GM12878 (cell line): ENCODE data around the gene C5orf15. TPM values are rescaled to one million over a fixed set of nuclear protein-coding genes. Genes with fewer than 3 reads are reported as not detected.

Experiments used
- ATAC-seq: fragments of 200-7000 bp; cut with Tn5 transposase; 3 replicates; pipeline ENCODE4 v1.9.1; 2020; ENCODE audit warnings: mild to moderate bottlenecking, moderate library complexity
- BruUV-seq: library from RNA; stranded (reverse); fragments of 400-500 nt; replicated peaks from 2 replicates; lab custom pipeline; 2021; lab: Mats Ljungman, UMichigan
- CTCF ChIA-PET: fragments of 300-600 bp; sonication (Branson Sonifier 250); formaldehyde crosslinking; extraction: SDS; loops from one replicate; lab custom pipeline; 2021; ENCODE audit warnings: inconsistent platforms; lab: Yijun Ruan, JAX
- POLR2A ChIA-PET: fragments of 350-600 bp; formaldehyde crosslinking; extraction: SDS; loops from one replicate; lab custom pipeline; 2021; ENCODE audit warnings: inconsistent platforms; lab: Charles Lee
- RAD21 ChIA-PET: fragments of 300-600 bp; sonication (Branson Sonifier 250); formaldehyde crosslinking; loops from one replicate; lab custom pipeline; 2023; ENCODE audit warnings: antibody characterized with exemption; ENCODE audit not compliant: unreplicated experiment; lab: Charles Lee
- SMC1A ChIA-PET: fragments of 300-600 bp; sonication (Branson Sonifier 250); formaldehyde crosslinking; loops from one replicate; lab custom pipeline; 2023; ENCODE audit not compliant: unreplicated experiment, uncharacterized antibody; lab: Charles Lee
- DNase-seq: peaks from one replicate; pipeline ENCODE4 v3.0.0-alpha.2; 2011; ENCODE audit warnings: low read depth, low spot score
- FAIRE-seq: peaks from 3 replicates; lab custom pipeline; 2011; peaks lifted over from hg19 to GRCh38; lab: Jason Lieb, UNC
- H2AFZ ChIP-seq: 2 replicates; pipeline ENCODE4 v1.6.0; 2011; ENCODE audit warnings: low read depth, low read length, control low read depth; ENCODE audit not compliant: control insufficient read depth
- H3K27ac ChIP-seq: 2 replicates; pipeline ENCODE4 v1.5.1; 2011; ENCODE audit warnings: control low read depth; ENCODE audit not compliant: control insufficient read depth, insufficient read depth
- H3K27me3 ChIP-seq, 2 experiments: replicated peaks in 1 of 2; 2 replicates each; pipeline versions ENCODE4 v1.6.0 to v1.6.1; 2011; ENCODE audit warnings: low read length in 1 of 2; ENCODE audit not compliant: control insufficient read depth in 2 of 2, insufficient read depth in 2 of 2
- H3K36me3 ChIP-seq, 2 experiments: 2 replicates each; pipeline ENCODE4 v1.5.1; 2011; ENCODE audit warnings: low read length in 1 of 2; ENCODE audit not compliant: control insufficient read depth in 2 of 2, insufficient read depth in 2 of 2
- H3K4me1 ChIP-seq: 2 replicates; pipeline ENCODE4 v1.6.1; 2011; ENCODE audit warnings: mild to moderate bottlenecking, low read length, moderate library complexity, mixed read lengths; ENCODE audit not compliant: control insufficient read depth, insufficient read depth
- H3K4me2 ChIP-seq: 2 replicates; pipeline ENCODE4 v1.6.0; 2011; ENCODE audit warnings: control low read depth; ENCODE audit not compliant: control insufficient read depth, insufficient read depth
- H3K4me3 ChIP-seq: fragments of 200-600 bp; sonication (generic); 2 replicates; pipeline ENCODE4 v1.5.1; 2016
- H3K79me2 ChIP-seq: 2 replicates; pipeline ENCODE4 v1.6.0; 2011; ENCODE audit warnings: low read length; ENCODE audit not compliant: control insufficient read depth, insufficient read depth
- H3K9ac ChIP-seq: 2 replicates; pipeline ENCODE4 v1.8.0; 2011; ENCODE audit warnings: low read length, control low read depth, mixed read lengths; ENCODE audit not compliant: control insufficient read depth, insufficient read depth
- H3K9me3 ChIP-seq: replicated peaks from 3 replicates; pipeline ENCODE4 v1.5.1; 2011; ENCODE audit warnings: mild to moderate bottlenecking, low read length; ENCODE audit not compliant: control insufficient read depth, insufficient read depth
- H4K20me1 ChIP-seq: 2 replicates; pipeline ENCODE4 v1.6.0; 2011; ENCODE audit not compliant: control insufficient read depth, insufficient read depth
- BACH1 ChIP-seq: fragments of 450-650 bp; IDR thresholded peaks from 2 replicates; pipeline ENCODE4 v1.6.1; 2017; ENCODE audit warnings: mild to moderate bottlenecking, borderline replicate concordance
- CBFB ChIP-seq: IDR thresholded peaks from 2 replicates; pipeline ENCODE4 v1.6.1; 2016; ENCODE audit warnings: antibody characterized with exemption, low read depth
- CHD2 ChIP-seq: IDR thresholded peaks from 2 replicates; pipeline ENCODE4 v1.6.1; 2011; ENCODE audit warnings: low read depth, low read length, improper control_type of control experiment, borderline replicate concordance
- ELK1 ChIP-seq: IDR thresholded peaks from 2 replicates; pipeline ENCODE4 v1.6.1; 2012; ENCODE audit warnings: low read depth, low read length, improper control_type of control experiment
- FOS ChIP-seq: IDR thresholded peaks from 3 replicates; pipeline ENCODE4 v1.6.1; 2011; ENCODE audit warnings: borderline replicate concordance; ENCODE audit not compliant: insufficient read length; ENCODE audit errors: extremely low read depth
- HDAC2 ChIP-seq: fragments of 200-600 bp; sonication (generic); IDR thresholded peaks from 2 replicates; pipeline ENCODE4 v1.6.1; 2017
- IKZF1 ChIP-seq: fragments of 450-650 bp; conservative IDR thresholded peaks from 2 replicates; pipeline ENCODE4 v1.6.1; 2017; ENCODE audit warnings: antibody characterized with exemption, mild to moderate bottlenecking
- JUNB ChIP-seq: IDR thresholded peaks from 2 replicates; pipeline ENCODE4 v1.6.1; 2016; ENCODE audit warnings: antibody characterized with exemption, mild to moderate bottlenecking
- KAT2A ChIP-seq: conservative IDR thresholded peaks from 2 replicates; pipeline ENCODE4 v1.6.1; 2011; ENCODE audit warnings: low read depth, low read length; ENCODE audit not compliant: control insufficient read depth
- MEF2B ChIP-seq: fragments of 450-650 bp; IDR thresholded peaks from 2 replicates; pipeline ENCODE4 v1.6.1; 2018; ENCODE audit warnings: mild to moderate bottlenecking, moderate library complexity; ENCODE audit not compliant: partially characterized antibody, poor library complexity, severe bottlenecking
- POU2F2 ChIP-seq: IDR thresholded peaks from 3 replicates; pipeline ENCODE4 v1.6.1; 2011; ENCODE audit warnings: low read depth, mild to moderate bottlenecking, low read length, borderline replicate concordance
- PRDM15 ChIP-seq: fragments of 450-650 bp; formaldehyde crosslinking; IDR thresholded peaks from 2 replicates; pipeline ENCODE4 v1.4.0; 2020; ENCODE audit warnings: mild to moderate bottlenecking, moderate library complexity
- RAD51 ChIP-seq: fragments of 450-650 bp; IDR thresholded peaks from 2 replicates; pipeline ENCODE4 v1.6.1; 2016; ENCODE audit warnings: moderate library complexity, mild to moderate bottlenecking, inconsistent platforms
- RB1 ChIP-seq: fragments of 450-650 bp; formaldehyde crosslinking; IDR thresholded peaks from 2 replicates; pipeline ENCODE4 v1.6.1; 2017; ENCODE audit warnings: mild to moderate bottlenecking, borderline replicate concordance
- TBL1XR1 ChIP-seq: IDR thresholded peaks from 2 replicates; pipeline ENCODE4 v1.6.1; 2012; ENCODE audit warnings: low read depth, low read length, improper control_type of control experiment
- USF2 ChIP-seq: IDR thresholded peaks from 2 replicates; pipeline ENCODE4 v1.6.1; 2011; ENCODE audit warnings: low read depth, low read length, improper control_type of control experiment, borderline replicate concordance
- ZNF207 ChIP-seq: fragments of 450-650 bp; IDR thresholded peaks from 2 replicates; pipeline ENCODE4 v1.6.1; 2014; ENCODE audit warnings: antibody characterized with exemption, mild to moderate bottlenecking, borderline replicate concordance
- ZNF384 ChIP-seq: IDR thresholded peaks from 2 replicates; pipeline ENCODE4 v1.6.1; 2012; ENCODE audit warnings: low read depth, mild to moderate bottlenecking, low read length, improper control_type of control experiment, borderline replicate concordance
- WGBS: methylation state at CpG from one replicate; pipeline ENCODE4 v1.1.6; 2016; ENCODE audit warnings: low lambda C conversion rate; ENCODE audit not compliant: insufficient replicate concordance, insufficient coverage; ENCODE audit errors: missing lambda C conversion rate; 5-methylcytosine and 5-hydroxymethylcytosine counted together
- in situ Hi-C: fragments of 300-500 bp; cut with MboI; formaldehyde crosslinking; loops from 9 replicates; pipeline ENCODE4 v1.14.3; 2018; ENCODE audit warnings: mixed read lengths
- intact Hi-C: fragments of 100-400 bp; cut with micrococcal nuclease; formaldehyde crosslinking; loops from one replicate; pipeline ENCODE4 v1.14.2; 2022; ENCODE audit not compliant: unreplicated experiment
- polyA plus RNA-seq, 11 experiments: library from polyadenylated mRNA; depleted of rRNA in 4 of 11; unstranded in 6 of 11; stranded (reverse) in 5 of 11; fragments of >200 nt; fragmentation: Nextera tagmentation in 4 of 11; fragmentation: Illumina TruSeq in 1 of 11; extraction: Ambion mirVana in 4 of 11; extraction: Trizol in 1 of 11; gene quantifications; 1 replicate in 1 of 11; 2 replicates in 10 of 11; pipeline versions ENCODE4 v1.2.1 to v1.2.3, GENCODE V29; 2011 to 2016; ENCODE audit warnings: inconsistent platforms in 2 of 11, missing spikeins in 2 of 11, low read depth in 1 of 11
- total RNA-seq, 4 experiments: library from RNA; depleted of rRNA in 3 of 4; stranded (reverse); fragments of >200 nt in 3 of 4; fragmentation: Illumina TruSeq in 1 of 4; extraction: Trizol in 1 of 4; gene quantifications; 2 replicates each; pipeline versions ENCODE4 v1.2.1 to v1.2.3, GENCODE V29; 2013 to 2021

Gene C5orf15
- total and polyA plus RNA-seq, 10 of the 15 experiments (the other 5 are each of a cell fraction or from before 2014, with no cell fraction given): 21.7 to 69.6 (median 46.0) TPM

GRCh38 chr5:133991171-133991910, 22.9 kb upstream of the C5orf15 start:
- H3K9me3 ChIP-seq: no peaks in the 10 kb centered on the region
- DNase-seq (no peak), FAIRE-seq (no peak), ATAC-seq (no peak)
- no peak overlapping the region for H3K4me2 ChIP-seq
- H3K27ac ChIP-seq: no peak overlapping the region
- ChIA-PET SMC1A (interaction anchor here (2.3 kb wide), 1 partner anchor 27 kb away, joined by 8 read pairs; no protein-coding TSS in a partner anchor), POLR2A (no interaction called here), RAD21 (no interaction called here), CTCF (interaction anchor here (0.9 to 9.8 kb wide), 2 partner anchors 9 to 22 kb away, joined by 4 to 179 read pairs; no protein-coding TSS in a partner anchor)
- in situ Hi-C loops: no loop called here
- no peak for TF ChIP-seq HDAC2
- TF ChIP-seq MEF2B: no peak
- TF ChIP-seq IKZF1: no peak
- no peak for TF ChIP-seq POU2F2
- TF ChIP-seq RB1: no peak
- TF ChIP-seq PRDM15 (CRISPR knock-in tag): no peak
- no peak for TF ChIP-seq CBFB
- TF ChIP-seq CHD2: no peak
- TF ChIP-seq FOS: no peak
- TF ChIP-seq KAT2A: no peak
- no peak for TF ChIP-seq JUNB
- TF ChIP-seq ELK1: no peak
- TF ChIP-seq ZNF207: no peak
- TF ChIP-seq TBL1XR1: no peak
- TF ChIP-seq USF2: no peak
- no peak for TF ChIP-seq BACH1
- no peak for TF ChIP-seq RAD51
- TF ChIP-seq ZNF384: no peak
- H4K20me1 ChIP-seq: peaks cover 18% of the 10 kb centered on the region
- intact Hi-C loops: no loop called here
- peaks cover 24 to 27% of the 10 kb centered on the region in 2 experiments for H3K36me3 ChIP-seq
- H3K4me3 ChIP-seq: no peak overlapping the region
- peaks cover 54% of the 10 kb centered on the region for H3K79me2 ChIP-seq
- no peak overlapping the region for H2AFZ ChIP-seq
- no TSS peak for BruUV-seq
- WGBS: 100% methylated on average over 5 of the region's 5 CpGs
- no peak overlapping the region for H3K9ac ChIP-seq
- H3K27me3 ChIP-seq: no peaks in the 10 kb centered on the region
- H3K4me1 ChIP-seq: peaks cover 10% of the 10 kb centered on the region
